ENCODE measurements around the gene NXPE1.
A peak's percentile ranks its signal among the peaks of the same experiment; 100 is the strongest.
"Not testable (repeated sequence)": the region's sequence is repeated elsewhere in the genome, so short reads cannot be mapped to it uniquely, and the experiment has no call there.

The NXPE1 gene

DNA sequence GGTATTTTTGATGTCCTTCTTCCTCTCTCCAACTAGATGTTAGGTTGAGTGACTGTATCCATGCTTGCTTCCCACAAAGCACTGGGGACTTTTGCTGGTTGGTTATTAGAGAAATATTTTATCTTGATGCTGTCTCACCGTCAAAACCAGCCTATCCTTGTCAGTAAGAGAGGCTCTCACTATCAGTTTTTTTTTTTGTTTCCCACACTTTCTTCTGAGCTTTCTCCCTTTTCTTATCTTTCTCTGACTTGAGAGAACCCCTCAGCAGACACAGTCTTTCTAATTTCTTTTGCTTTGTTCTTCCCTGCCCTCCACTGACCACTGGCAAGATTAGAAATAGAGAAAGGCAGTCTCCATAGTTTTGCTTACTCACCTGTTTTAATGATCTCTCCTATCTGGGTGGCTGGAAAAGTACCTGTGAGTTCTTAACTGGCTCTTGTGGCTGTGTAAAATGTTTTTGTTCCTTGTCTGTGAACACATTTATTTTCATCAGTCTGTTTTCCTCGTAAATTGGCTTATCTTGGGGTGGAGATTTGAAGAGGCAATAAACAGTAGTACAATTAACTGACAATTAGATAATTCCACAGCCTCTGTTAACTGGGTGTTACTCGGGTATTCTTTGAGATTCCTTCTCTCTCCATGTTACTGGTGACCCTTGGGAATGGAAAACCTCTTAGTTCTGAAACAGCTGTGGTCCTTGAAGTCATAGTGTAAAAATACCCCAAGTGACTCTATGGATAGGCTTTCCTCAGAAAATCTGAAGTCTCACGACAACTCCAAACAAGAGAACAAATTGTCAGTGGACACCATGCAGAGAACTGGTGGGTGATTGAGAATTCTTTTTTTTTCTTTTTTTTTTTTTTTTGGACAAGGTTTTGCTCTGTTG is at the start of gene NXPE1:
TSS of gene NXPE1 (minus strand) at position 457 of the 886 bp plus-strand sequence. CDS start 8,680 bp downstream, outside the sequence.
- TF ChIP-seq JUND (IDR thresholded peaks at IDR 0.05; ENCODE audit: low read depth) = no peak
- no peak for DNase-seq (ENCODE audit: low read depth in 1 of 2, low spot score in 1 of 2)
- in situ Hi-C loops (cut with HindIII; ENCODE audit: low pct_unique_long_range_greater_than_20kb, low sequenced_read_pairs) = no loop called here

DNA sequence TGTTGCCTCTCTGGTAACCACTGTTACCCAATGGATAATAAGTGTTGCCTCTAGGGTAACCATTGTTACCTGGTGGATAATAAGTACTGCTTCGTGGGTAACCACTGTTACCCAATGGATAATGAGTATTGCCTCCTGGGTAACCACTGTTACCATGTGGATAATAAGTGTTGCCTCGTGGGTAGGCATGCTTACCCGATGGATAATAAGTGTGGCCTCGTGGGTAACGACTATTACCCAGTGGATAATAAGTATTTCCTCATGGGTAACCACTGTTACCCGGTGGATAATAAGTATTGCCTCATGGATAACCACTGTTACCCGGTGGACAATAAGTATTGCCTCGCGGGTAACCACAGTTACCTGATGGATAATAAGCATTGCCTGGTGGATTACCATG is 49.7 kb upstream of the NXPE1 start:
- DNase-seq (ENCODE audit: low read depth in 1 of 2, low spot score in 1 of 2) = no peak
- in situ Hi-C loops (cut with HindIII; ENCODE audit: low pct_unique_long_range_greater_than_20kb, low sequenced_read_pairs) = no loop called here

DNA sequence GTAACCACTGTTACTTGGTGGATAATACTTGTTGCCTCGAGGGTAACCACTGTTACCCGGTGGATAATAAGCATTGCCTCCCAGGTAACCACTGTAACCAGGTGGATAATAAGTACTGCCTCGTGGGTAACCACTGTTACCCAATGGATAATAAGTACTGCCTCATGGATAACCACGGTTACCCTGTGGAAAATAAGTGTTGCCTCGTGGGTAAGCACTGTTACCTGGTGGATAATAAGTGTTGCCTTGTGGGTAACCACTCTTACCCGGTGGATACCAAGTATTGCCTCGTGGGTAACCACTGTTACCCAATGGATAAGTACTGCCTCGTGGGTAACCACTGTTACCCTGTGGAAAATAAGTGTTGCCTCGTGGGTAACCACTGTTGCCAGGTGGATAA is 48.9 kb upstream of the NXPE1 start:
- DNase-seq (ENCODE audit: low read depth in 1 of 2, low spot score in 1 of 2); in situ Hi-C loops (cut with HindIII; ENCODE audit: low pct_unique_long_range_greater_than_20kb, low sequenced_read_pairs): not testable (repeated sequence)

More for the DNA sequence above, 49.7 kb upstream of the NXPE1 start:
- no peak for TF ChIP-seq JUND (IDR thresholded peaks at IDR 0.05; ENCODE audit: low read depth)

DNA sequence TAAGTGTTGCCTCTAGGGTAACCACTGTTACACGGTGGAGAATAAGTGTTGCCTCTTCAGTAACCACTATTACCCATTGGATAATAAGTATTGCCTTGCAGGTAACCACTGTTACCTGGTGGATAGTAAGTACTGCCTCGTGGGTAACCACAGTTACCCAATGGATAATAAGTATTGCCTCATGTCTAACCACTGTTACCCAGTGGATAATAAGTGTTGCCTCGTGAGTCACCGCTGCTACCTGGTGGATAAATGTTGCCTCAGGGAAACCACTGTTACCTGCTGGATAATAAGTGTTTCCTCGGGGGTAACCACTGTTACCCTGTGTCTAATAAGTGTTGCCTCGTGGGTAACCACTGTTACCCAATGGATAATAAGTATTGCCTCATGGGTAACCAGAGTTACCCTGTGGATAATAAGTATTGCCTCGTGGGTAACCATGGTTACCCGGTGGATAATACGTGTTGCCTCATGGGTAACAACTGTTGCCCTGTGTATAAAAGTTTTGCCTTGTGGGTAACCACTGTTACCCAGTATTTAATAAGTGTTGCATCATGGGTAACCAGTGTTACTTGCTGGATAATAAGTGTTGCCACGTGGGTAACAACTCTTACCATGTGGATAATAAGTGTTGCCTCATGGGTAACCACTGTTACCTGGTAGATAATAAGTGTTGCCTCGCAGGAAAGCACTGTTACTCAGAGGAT is 48.2 kb upstream of the NXPE1 start:
- TF ChIP-seq JUND (IDR thresholded peaks at IDR 0.05; ENCODE audit: low read depth) = no peak
- in situ Hi-C loops (cut with HindIII; ENCODE audit: low pct_unique_long_range_greater_than_20kb, low sequenced_read_pairs) = no loop called here
- DNase-seq (ENCODE audit: low read depth in 1 of 2, low spot score in 1 of 2) = no peak

DNA sequence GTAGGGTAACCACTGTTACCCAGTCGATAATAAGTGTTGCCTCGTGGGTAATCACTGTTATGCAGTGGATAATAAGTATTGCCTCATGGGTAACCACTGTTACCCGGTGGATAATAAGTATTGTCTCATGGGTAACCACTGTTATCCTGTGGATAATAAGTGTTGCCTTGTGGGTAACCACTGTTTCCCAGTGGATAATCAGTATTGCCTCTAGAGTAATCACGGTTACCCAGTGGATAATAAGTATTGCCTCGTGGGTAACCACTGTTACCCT is 47.1 kb upstream of the NXPE1 start:
- in situ Hi-C loops (cut with HindIII; ENCODE audit: low pct_unique_long_range_greater_than_20kb, low sequenced_read_pairs); DNase-seq (ENCODE audit: low read depth in 1 of 2, low spot score in 1 of 2): not testable (repeated sequence)

DNA sequence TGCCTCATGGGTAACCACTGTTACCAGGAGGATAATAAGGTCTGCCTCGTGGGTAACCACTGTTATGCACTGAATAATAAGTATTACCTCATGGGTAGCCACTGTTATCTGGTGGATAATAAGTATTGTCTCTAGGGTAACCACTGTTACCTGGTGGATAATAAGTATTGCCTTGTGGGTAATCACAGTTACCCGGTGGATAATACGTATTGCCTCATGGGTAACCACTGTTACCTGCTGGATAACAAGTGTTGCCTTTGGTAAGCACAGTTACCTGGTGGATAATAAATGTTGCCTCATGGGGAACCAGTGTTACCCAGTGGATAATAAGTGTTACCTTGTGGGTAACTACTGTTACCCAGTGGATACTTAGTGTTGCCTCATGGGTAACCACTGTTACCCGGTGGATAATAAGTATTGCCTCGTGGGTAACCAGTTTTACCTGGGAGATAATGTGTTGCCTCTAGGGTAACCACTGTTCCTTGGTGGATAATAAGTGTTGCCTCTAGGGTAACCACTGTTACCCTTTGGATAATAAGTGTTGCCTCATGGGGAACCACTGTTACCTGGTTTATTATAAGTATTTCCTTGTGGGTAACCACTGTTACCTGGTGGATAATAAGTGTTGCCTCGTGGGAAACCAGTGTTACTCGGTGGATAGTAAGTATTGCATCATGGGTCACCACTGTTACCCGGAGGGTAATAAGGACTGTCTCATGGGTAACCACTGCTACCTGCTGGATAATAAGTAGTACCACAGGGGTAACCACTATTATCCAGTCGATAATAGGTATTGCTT is 46.5 kb upstream of the NXPE1 start:
- in situ Hi-C loops (cut with HindIII; ENCODE audit: low pct_unique_long_range_greater_than_20kb, low sequenced_read_pairs) = no loop called here
- DNase-seq (ENCODE audit: low read depth in 1 of 2, low spot score in 1 of 2) = peak in 1 of 2 experiments; percentile 30
- TF ChIP-seq JUND (IDR thresholded peaks at IDR 0.05; ENCODE audit: low read depth) = no peak

DNA sequence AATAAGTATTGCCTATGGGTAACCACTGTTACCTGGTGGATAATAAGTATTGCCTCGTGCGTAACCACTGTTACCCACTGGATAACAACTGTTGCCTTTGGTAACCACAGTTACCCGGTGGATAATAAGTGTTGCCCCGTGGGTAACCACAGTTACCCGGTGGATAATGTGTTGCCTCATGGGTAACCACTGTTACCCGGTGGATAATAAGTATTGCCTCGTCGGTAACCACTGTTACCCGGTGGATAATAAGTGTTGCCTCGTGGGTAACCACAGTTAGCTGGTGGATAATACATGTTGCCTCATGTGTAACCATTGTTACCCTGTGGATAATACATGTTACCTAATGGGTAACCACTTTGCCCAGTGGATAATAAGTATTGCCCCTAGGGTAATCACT is 45.7 kb upstream of the NXPE1 start:
- in situ Hi-C loops (cut with HindIII; ENCODE audit: low pct_unique_long_range_greater_than_20kb, low sequenced_read_pairs) = no loop called here
- no peak for TF ChIP-seq JUND (IDR thresholded peaks at IDR 0.05; ENCODE audit: low read depth)
- no peak for DNase-seq (ENCODE audit: low read depth in 1 of 2, low spot score in 1 of 2)

DNA sequence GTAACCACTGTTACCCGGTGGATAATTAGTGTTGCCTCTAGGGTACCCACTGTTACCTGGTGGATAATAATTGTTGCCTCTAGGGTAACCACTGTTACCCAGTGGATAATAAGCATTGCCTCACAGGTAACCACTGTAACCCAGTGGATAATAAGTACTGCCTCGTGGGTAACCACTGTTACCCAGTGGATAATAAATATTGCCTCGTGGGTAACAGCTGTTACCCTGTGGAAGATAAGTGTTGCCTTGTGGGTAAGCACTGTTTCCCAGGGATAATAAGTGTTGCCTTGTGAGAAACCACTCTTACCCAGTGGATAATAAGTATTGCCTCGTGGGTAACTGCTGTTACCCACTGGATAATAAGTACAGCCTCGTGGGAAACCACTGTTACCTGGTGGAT is 45.2 kb upstream of the NXPE1 start:
- no peak for DNase-seq (ENCODE audit: low read depth in 1 of 2, low spot score in 1 of 2)

DNA sequence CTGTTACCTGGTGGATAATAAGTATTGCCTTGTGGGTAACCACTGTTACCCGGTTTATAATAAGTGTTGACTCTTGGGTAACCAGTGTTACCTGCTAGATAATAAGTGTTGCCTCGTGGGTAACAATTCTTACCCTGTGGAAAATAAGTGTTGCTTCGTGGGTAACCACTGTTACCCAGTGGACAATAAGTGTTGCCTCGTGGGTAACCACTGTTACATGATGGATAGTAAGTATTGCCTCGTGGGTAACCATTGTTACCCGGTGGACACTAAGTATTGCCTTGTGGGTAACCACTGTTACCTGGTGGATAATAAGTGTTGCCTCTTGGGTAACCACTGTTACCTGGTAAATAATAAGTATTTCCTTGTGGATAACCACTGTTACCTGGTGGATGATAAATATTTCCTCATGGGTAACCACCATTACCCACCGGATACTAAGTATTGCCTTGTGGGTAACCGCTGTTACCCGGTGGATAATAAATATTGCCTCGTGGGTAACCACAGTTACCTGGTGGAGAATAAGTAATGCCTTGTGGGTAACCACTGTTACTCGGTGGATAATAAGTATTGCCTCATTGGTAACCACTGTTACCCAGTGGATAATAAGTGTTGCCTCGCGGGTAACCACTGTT is 44.6 kb upstream of the NXPE1 start:
- in situ Hi-C loops (cut with HindIII; ENCODE audit: low pct_unique_long_range_greater_than_20kb, low sequenced_read_pairs) = no loop called here
- no peak for TF ChIP-seq JUND (IDR thresholded peaks at IDR 0.05; ENCODE audit: low read depth)
- no peak for DNase-seq (ENCODE audit: low read depth in 1 of 2, low spot score in 1 of 2)

More for the DNA sequence above, 45.2 kb upstream of the NXPE1 start:
- TF ChIP-seq JUND (IDR thresholded peaks at IDR 0.05; ENCODE audit: low read depth) = no peak
- in situ Hi-C loops (cut with HindIII; ENCODE audit: low pct_unique_long_range_greater_than_20kb, low sequenced_read_pairs) = no loop called here

DNA sequence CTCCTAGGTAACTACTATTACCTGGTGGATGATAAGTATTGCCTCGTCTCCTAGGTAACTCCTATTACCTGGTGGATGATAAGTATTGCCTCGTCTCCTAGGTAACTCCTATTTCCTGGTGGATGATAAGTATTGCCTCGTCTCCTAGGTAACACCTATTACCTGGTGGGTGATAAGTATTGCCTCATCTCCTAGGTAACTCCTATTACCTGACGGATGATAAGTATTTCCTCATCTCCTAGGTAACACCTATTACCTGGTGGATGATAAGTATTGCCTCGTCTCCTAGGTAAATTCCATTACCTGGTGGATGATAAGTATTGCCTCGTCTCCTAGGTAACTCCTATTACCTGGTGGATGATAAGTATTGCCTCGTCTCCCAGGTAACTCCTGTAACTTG is 43.5 kb upstream of the NXPE1 start:
- in situ Hi-C loops (cut with HindIII; ENCODE audit: low pct_unique_long_range_greater_than_20kb, low sequenced_read_pairs); DNase-seq (ENCODE audit: low read depth in 1 of 2, low spot score in 1 of 2): not testable (repeated sequence)

DNA sequence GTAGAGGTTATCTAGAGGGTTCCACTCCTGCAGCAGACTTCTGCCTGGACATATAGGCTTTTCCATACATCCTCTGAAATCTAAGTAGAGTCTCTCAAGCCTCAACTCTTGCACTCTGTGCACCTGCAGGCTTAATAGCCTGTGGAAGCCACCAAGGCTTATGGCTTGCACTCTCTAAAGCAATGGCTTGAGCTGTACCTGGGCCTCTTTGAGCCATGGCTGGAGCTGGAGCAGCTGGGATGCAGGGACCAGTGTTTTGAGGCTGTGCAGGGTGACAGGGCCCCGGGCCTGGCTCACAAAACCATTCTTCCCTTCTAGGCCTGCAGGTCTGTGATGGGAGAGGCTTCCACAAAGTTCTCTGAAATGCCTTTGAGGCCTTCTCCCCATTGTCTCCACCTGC is 38.8 kb upstream of the NXPE1 start:
- in situ Hi-C loops (cut with HindIII; ENCODE audit: low pct_unique_long_range_greater_than_20kb, low sequenced_read_pairs) = no loop called here
- DNase-seq (ENCODE audit: low read depth in 1 of 2, low spot score in 1 of 2) = no peak
- TF ChIP-seq JUND (IDR thresholded peaks at IDR 0.05; ENCODE audit: low read depth) = no peak

DNA sequence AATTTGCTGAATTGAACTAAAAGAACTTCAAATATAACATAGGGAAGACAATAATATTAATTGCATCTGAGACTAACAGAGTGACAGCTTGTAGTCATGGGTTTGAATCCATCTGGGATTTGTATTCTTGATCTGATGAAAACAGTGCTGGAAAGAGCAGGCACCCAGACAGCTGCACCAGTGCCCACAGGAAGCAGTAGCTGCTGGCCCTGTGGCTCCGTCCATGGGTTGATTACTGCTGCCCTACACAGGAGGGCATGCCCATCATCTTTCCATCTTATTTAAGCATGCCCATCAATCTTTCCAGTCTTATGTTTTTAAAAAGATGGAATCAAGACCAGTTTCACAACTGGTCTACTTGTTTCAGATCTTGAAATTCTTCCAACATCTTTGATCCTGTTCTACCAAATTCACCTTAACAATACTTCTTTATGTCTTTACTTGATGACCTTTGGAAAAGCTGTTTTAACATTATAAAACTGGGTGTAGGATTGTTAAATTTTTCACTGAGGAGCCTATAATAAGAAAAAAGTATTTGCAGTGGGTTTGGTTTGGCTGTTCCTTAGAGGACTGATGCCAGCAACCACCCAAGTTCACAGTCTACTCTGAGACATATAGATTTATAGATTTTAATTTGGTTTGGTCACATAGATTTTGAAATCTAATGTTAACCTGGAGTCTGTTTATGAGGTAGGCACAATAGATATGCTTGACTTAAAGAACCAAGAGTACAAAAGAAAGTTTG is 36.7 kb upstream of the NXPE1 start:
- TF ChIP-seq JUND (IDR thresholded peaks at IDR 0.05; ENCODE audit: low read depth) = no peak
- DNase-seq (ENCODE audit: low read depth in 1 of 2, low spot score in 1 of 2) = no peak
- in situ Hi-C loops (cut with HindIII; ENCODE audit: low pct_unique_long_range_greater_than_20kb, low sequenced_read_pairs) = no loop called here

Data from T47D (cell line).